IPS-NIHi7 (cell line): Measurements from ENCODE around the gene PIK3C3.

Experiments used
- DNase-seq: peaks from one replicate; pipeline ENCODE4 v3.0.0; 2012; ENCODE audit warnings: mixed read lengths; ENCODE audit errors: extremely low spot score

PIK3C3 gene

GRCh38 chr18:42126586-42126985 is 171.6 kb downstream of the PIK3C3 start:
- DNase-seq: no peak

GRCh38 chr18:42131066-42131929 is 176.3 kb downstream of the PIK3C3 start:
- no peak for DNase-seq

GRCh38 chr18:42131930-42132244 is 176.9 kb downstream of the PIK3C3 start:
- DNase-seq: no peak
